Activated CD4-positive, alpha-beta memory T cell treated with anti-CD3 and anti-CD28 coated beads for 36 hours (primary cell): ENCODE results near the gene LSP1. TPM values are rescaled to one million over a fixed set of nuclear protein-coding genes. Genes with fewer than 3 reads are reported as not detected.

Source experiments
- CTCF ChIA-PET: fragments of 350-600 bp; sonication (Branson Sonifier 250); formaldehyde crosslinking; loops from one replicate; lab custom pipeline; 2021; ENCODE audit warnings: antibody characterized with exemption, inconsistent platforms; lab: Charles Lee
- POLR2A ChIA-PET: fragments of 350-600 bp; sonication (Branson Sonifier 250); formaldehyde crosslinking; loops from one replicate; lab custom pipeline; 2021; ENCODE audit warnings: antibody characterized with exemption; lab: Charles Lee
- DNase-seq: peaks from one replicate; pipeline ENCODE4 v3.0.0-alpha.2; 2020
- H3K27ac Mint-ChIP-seq: one replicate; pipeline ENCODE4 v1.8.0; 2021; ENCODE audit warnings: mixed read lengths
- H3K27me3 Mint-ChIP-seq: one replicate; pipeline ENCODE4 v1.8.0; 2021; ENCODE audit warnings: mixed read lengths
- H3K36me3 Mint-ChIP-seq: one replicate; pipeline ENCODE4 v1.8.0; 2021; ENCODE audit warnings: mixed read lengths
- H3K4me1 Mint-ChIP-seq: one replicate; pipeline ENCODE4 v1.8.0; 2021; ENCODE audit warnings: low read depth, mixed read lengths
- H3K4me3 Mint-ChIP-seq: one replicate; pipeline ENCODE4 v1.8.0; 2021; ENCODE audit warnings: mild to moderate bottlenecking, mixed read lengths
- H3K9me3 Mint-ChIP-seq: one replicate; pipeline ENCODE4 v1.8.0; 2021; ENCODE audit warnings: mixed read lengths
- intact Hi-C: fragments of 100-400 bp; cut with micrococcal nuclease; formaldehyde crosslinking; loops from one replicate; pipeline ENCODE4 v1.15.1; 2023
- total RNA-seq, 2 experiments: library from RNA; stranded (reverse); gene quantifications; one replicate each; pipeline ENCODE4 v1.2.3, GENCODE V29; 2021

The LSP1 gene
- total RNA-seq, 2 experiments from 2014 or later, result 179 to 181 TPM

DNA sequence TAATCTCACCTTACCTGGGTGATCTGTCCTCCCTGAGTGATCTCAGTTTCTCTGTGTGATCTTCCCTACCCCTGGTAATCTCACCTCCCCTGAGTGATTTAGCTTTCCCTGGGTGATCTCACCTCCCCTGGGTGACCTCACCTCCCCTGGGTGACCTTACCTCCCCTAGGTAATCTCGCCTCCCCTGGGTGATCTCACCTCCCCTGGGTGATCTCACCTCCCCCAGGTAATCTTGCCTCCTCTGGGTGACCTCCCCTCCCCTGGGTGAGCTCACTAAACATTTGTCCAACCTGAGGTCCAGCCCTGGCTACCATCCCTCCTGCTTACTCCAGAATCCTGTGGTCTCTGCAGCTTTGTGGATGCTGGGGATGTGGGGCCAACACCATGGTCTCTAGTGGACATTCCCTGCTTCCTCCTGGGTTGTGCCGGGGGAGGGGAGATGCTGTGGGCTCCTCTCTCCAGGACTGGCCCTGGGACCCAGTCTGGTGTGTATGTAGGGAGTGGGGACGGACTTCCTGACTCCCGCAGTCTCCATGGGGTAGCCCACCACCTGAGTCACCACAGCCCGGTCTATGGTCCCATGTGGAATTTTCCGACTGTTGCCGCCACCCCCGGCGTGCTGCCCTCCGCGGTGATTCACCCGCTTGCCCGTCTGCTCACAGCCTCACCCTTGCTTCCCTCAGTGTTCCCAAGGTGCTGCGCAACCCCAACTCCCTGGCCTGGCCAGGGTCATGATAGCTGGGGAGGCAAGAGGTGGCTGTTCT is 9.9 kb downstream of the LSP1 start:
- H3K36me3 Mint-ChIP-seq, result peaks cover 3% of the 10 kb centered on the region
- H3K9me3 Mint-ChIP-seq, result no peaks in the 10 kb centered on the region
- intact Hi-C loops, result no loop called here
- no peak overlapping the region for H3K4me3 Mint-ChIP-seq
- no peaks in the 10 kb centered on the region for H3K27me3 Mint-ChIP-seq
- peaks cover 20% of the 10 kb centered on the region for H3K4me1 Mint-ChIP-seq
- no peak overlapping the region for H3K27ac Mint-ChIP-seq
- DNase-seq, result no peak
- POLR2A ChIA-PET, result no interaction called here
- CTCF ChIA-PET, result no interaction called here

DNA sequence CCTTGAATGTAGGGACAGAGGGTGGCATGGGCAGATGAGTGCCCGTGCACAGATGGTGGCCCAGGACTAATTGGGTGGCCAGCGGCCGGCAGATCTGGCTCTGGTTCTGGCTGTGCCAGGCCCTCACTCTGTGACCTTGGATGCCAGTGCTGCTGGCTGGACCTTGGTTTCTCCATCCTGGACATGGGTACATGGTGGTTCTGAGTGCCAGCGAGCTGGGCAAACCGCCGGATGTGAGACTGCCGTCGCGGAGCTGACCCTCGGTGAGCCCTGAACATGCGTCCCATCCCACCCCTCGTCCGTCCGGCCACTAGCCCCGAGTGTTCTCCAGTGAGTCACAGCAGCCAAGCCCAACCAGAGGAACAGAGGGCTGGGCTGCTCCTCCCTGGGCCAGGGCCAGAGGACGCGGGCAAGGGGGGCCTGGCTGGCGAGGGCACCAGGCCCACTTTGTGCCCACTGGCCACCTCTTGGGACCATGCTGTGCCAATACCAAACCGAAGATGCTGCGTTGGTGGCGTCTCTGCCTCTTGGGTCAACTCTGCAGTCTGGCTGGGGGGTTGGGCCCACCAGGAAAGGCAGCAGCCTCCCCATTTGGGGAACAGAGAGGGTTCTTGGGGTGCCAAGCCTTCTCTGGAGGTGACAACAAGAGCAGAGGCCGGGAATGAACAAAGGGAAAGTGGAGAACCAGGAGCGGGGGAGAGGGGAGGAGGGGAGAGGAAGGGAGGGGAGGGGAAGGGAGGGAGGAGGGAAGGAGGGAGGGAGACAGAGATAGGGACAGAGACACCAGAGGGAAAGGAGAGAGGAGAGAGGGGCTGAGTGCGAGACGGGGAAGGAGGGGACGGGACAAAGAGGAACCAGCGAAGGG is 10.7 kb downstream of the LSP1 start:
- ChIA-PET POLR2A (no interaction called here), CTCF (no interaction called here)
- Mint-ChIP-seq H3K4me1 (peaks cover 22% of the 10 kb centered on the region), H3K27me3 (no peaks in the 10 kb centered on the region), H3K27ac (no peak overlapping the region), H3K9me3 (no peaks in the 10 kb centered on the region), H3K4me3 (no peak overlapping the region), H3K36me3 (peaks cover 3% of the 10 kb centered on the region)
- DNase-seq, result no peak
- intact Hi-C loops, result no loop called here

DNA sequence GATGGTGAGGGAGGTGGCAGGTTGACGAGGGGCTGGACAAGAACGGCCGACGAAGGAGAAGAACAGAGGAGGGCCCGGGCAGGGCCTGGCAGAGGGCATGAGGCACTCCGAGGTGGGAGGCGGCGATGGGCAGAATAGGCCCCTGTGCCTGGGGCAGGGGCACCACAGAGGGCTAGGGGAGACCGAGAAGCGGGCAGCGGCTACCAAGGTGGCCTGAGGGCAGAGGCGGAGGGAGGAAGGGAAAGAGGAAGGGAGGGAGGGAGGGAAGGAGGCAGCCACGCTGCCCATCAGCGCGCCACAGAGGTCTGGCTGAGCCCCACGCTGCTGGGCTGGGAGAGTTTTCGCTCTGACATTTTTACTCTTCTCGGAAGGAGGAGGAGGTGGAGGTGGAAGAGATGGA is 11.3 kb downstream of the LSP1 start:
- no peaks in the 10 kb centered on the region for H3K9me3 Mint-ChIP-seq
- ChIA-PET CTCF (no interaction called here), POLR2A (no interaction called here)
- intact Hi-C loops, result no loop called here
- no peak for DNase-seq
- H3K36me3 Mint-ChIP-seq, result peaks cover 3% of the 10 kb centered on the region
- no peaks in the 10 kb centered on the region for H3K27me3 Mint-ChIP-seq
- peaks cover 28% of the 10 kb centered on the region for H3K4me1 Mint-ChIP-seq
- H3K27ac Mint-ChIP-seq, result no peak overlapping the region
- no peak overlapping the region for H3K4me3 Mint-ChIP-seq

DNA sequence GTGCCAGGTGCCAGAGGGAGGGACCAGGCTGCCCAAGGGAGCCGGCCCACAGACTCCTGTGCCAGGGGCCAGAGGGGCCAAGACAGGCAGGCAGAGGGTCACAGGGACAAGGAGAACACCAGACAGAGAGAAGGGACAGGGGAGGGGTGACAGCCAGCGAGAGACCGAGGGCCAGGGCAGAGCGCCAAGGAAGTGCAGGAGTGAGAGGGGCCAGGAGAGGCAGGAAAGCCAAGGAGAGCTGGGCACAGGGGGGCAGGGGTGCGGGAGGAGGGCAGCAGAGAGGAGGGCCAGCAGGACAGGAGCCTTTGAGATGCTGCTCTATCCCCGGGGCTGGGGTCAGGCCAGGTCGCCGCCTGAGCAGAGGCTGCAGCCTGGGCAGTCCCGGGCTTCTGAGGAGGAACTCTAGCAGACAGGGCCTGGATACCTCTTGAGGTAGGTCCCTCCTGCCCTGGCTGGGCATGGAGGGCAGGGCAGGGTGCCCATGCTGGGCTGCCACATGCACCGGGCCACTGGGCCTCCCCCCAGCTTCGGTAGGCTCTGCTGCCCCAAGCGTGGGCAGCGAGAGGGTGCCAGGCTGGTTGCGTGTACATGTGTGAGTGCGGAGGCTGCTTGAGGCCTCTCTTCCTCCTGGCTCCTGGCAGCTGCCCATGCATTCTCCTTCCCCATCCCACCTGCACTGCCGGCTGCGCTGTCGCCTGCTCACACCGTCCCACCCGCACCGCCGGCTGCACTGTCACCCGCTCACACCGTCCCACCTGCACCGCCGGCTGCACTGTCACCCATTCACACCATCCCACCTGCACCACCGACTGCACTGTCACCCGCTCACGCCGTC is 12.2 kb downstream of the LSP1 start:
- POLR2A ChIA-PET, result no interaction called here
- H3K27ac Mint-ChIP-seq, result no peak overlapping the region

DNA sequence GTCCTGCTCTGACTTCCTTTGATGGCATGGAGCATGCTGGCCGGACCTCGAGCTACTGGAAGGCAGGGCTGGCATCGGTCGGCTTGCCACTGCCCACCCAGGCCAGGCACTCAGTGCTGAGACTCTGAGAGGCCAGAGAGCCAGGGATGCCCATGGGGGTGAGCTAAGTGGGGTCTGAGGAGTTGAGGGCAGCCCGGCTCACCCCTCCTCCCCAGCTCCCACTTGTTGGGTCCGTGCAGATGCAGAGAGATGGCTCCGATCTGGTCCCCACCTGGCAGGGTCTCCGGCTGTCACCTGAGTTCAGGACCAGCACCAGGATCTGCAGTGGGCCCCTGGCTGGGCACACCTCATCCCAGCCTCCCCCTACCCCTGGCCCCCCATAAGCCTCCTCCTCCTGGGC is 13.3 kb downstream of the LSP1 start:
- intact Hi-C loops, result no loop called here
- H3K9me3 Mint-ChIP-seq, result no peaks in the 10 kb centered on the region
- H3K4me3 Mint-ChIP-seq, result no peak overlapping the region
- peaks cover 48% of the 10 kb centered on the region for H3K4me1 Mint-ChIP-seq
- CTCF ChIA-PET, result interaction anchor here (0.8 to 1.4 kb wide), 2 partner anchors 16 to 33 kb away, joined by 3 to 4 read pairs; no protein-coding TSS in a partner anchor
- H3K27ac Mint-ChIP-seq, result no peak overlapping the region
- DNase-seq, result no peak
- POLR2A ChIA-PET, result no interaction called here
- H3K27me3 Mint-ChIP-seq, result no peaks in the 10 kb centered on the region
- peaks cover 3% of the 10 kb centered on the region for H3K36me3 Mint-ChIP-seq

More for the DNA sequence above, 12.2 kb downstream of the LSP1 start:
- no peak for DNase-seq
- peaks cover 36% of the 10 kb centered on the region for H3K4me1 Mint-ChIP-seq
- H3K9me3 Mint-ChIP-seq, result no peaks in the 10 kb centered on the region
- H3K36me3 Mint-ChIP-seq, result peaks cover 3% of the 10 kb centered on the region
- CTCF ChIA-PET, result no interaction called here
- H3K4me3 Mint-ChIP-seq, result no peak overlapping the region
- H3K27me3 Mint-ChIP-seq, result no peaks in the 10 kb centered on the region
- intact Hi-C loops, result no loop called here

DNA sequence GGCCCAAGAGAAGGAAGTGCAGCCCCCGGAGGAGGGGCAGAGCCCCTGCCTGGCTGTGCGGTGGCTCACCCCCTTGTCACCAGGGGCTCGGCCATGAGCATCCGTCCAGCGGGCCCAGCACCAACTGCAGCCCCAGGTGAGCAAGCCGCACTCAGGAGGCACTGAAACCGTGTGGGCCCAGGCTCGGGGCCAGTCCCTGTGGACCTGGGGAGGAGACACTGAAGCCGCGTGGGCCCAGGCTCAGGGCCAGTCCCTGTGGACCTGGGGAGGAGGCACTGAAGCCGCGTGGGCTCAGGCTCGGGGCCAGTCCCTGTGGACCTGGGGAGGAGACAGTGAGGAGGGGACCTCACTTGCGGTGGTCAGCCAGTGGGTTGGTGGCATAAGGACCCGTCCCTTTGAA is 13.9 kb downstream of the LSP1 start:
- Mint-ChIP-seq H3K27me3 (no peaks in the 10 kb centered on the region), H3K27ac (no peak overlapping the region), H3K9me3 (no peaks in the 10 kb centered on the region), H3K4me3 (no peak overlapping the region), H3K36me3 (peaks cover 3% of the 10 kb centered on the region), H3K4me1 (peaks cover 50% of the 10 kb centered on the region)
- ChIA-PET CTCF (interaction anchor here (0.8 to 1.4 kb wide), 2 partner anchors 16 to 34 kb away, joined by 3 to 4 read pairs; no protein-coding TSS in a partner anchor), POLR2A (no interaction called here)
- DNase-seq, result no peak
- intact Hi-C loops, result no loop called here

DNA sequence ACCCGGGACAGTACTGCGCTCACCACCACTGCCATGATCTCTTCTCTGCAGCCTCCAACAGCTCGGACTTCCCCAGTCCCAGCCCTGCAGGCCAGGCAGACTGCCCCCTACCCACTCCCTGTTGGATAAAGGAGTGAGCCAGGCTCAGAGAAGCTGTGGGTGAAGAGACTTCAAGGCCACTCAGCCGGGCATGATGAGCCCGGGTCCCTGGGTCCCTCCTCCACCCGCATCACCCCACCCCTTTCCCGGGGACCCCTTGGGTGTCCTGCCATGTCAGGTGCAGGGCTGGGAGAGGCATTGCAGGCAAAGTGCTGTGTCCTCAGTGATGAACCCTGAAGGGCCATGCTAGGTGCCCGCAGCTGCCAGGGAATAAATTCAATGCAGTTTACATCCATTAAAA is 14.5 kb downstream of the LSP1 start:
- intact Hi-C loops, result no loop called here
- Mint-ChIP-seq H3K9me3 (no peaks in the 10 kb centered on the region), H3K27me3 (no peaks in the 10 kb centered on the region), H3K4me3 (no peak overlapping the region), H3K36me3 (peaks cover 3% of the 10 kb centered on the region), H3K4me1 (peaks cover 53% of the 10 kb centered on the region), H3K27ac (no peak overlapping the region)
- ChIA-PET CTCF (no interaction called here), POLR2A (no interaction called here)
- no peak for DNase-seq

DNA sequence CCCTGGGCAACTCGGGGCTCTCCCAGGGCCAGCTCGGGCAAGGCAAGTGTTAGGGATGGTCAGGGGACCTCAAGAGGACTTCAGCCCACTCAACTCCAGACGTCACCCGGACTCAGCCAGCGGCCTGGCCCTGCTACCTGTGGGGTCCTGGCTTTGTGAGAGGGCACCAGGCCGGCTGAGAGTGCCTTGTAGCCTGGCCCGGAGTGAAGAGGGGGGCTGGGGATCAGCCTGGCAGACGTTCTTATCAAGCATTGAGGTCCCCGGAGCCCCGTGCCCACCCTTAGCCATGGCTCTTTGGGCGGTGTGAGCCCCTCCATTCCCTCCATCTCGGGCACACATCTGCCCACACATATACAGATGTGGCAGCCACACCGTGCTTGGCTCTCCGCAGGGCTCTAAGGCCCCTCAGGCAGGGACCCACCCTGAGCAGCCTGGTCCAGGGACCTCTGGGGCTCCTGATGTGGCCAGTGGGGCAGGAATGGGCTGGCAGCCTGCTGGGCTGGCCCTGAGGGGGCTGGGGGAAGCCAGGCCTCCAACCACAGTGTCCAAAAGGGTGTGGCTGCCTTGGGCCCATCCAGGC is 15.3 kb downstream of the LSP1 start:
- Mint-ChIP-seq H3K36me3 (peaks cover 3% of the 10 kb centered on the region), H3K4me3 (no peak overlapping the region), H3K27ac (no peak overlapping the region), H3K9me3 (no peaks in the 10 kb centered on the region), H3K4me1 (peaks cover 56% of the 10 kb centered on the region), H3K27me3 (no peaks in the 10 kb centered on the region)
- DNase-seq, result no peak
- intact Hi-C loops, result no loop called here
- POLR2A ChIA-PET, result interaction anchor here (2.8 kb wide), 1 partner anchor 13 kb away, joined by 13 read pairs; no protein-coding TSS in a partner anchor
- CTCF ChIA-PET, result no interaction called here

DNA sequence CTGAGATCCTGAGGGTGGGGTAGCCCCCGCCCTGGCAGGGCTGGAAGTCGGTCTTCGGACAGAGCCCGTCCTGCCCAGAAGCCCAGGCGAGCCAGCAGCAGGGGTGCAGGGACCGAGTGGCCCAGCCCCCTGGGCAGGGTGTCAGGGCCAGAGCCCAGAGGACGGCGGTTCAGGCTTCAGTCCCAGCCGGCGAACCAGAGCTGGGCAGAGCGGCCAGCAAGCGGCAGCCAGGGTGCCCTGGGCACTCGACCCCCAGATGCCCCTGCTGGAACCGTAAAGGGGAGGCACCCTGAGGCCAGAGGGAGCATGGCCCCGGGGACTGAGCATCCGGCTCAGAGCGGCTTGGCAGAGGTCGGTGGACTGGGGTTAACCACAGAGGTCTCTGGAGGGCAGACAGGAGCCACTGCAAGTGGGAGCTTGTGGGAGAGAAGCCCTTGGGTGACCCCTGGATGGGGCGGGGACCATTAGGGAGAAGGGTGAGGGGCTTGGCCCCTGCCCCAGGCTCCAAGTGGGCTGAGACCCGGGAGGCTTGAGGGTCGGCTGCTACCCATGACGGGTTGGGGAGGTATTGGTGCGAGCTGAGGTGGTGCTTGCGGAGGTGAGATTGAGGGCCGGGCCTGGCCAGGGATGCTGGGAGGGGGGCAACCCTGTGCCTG is 15.9 kb downstream of the LSP1 start:
- Mint-ChIP-seq H3K4me3 (peak overlapping the region; percentile 23), H3K27me3 (no peaks in the 10 kb centered on the region), H3K9me3 (no peaks in the 10 kb centered on the region), H3K4me1 (peaks cover 56% of the 10 kb centered on the region), H3K27ac (peak overlapping the region; percentile 38), H3K36me3 (peaks cover 3% of the 10 kb centered on the region)
- intact Hi-C loops, result no loop called here
- ChIA-PET CTCF (interaction anchor here (0.6 to 3.1 kb wide), 4 partner anchors 9 to 132 kb away, joined by 3 to 18 read pairs (median 4); no protein-coding TSS in a partner anchor), POLR2A (interaction anchor here (0.6 to 2.8 kb wide), 2 partner anchors 12 to 14 kb away, joined by 3 to 13 read pairs; no protein-coding TSS in a partner anchor)
- no peak for DNase-seq

DNA sequence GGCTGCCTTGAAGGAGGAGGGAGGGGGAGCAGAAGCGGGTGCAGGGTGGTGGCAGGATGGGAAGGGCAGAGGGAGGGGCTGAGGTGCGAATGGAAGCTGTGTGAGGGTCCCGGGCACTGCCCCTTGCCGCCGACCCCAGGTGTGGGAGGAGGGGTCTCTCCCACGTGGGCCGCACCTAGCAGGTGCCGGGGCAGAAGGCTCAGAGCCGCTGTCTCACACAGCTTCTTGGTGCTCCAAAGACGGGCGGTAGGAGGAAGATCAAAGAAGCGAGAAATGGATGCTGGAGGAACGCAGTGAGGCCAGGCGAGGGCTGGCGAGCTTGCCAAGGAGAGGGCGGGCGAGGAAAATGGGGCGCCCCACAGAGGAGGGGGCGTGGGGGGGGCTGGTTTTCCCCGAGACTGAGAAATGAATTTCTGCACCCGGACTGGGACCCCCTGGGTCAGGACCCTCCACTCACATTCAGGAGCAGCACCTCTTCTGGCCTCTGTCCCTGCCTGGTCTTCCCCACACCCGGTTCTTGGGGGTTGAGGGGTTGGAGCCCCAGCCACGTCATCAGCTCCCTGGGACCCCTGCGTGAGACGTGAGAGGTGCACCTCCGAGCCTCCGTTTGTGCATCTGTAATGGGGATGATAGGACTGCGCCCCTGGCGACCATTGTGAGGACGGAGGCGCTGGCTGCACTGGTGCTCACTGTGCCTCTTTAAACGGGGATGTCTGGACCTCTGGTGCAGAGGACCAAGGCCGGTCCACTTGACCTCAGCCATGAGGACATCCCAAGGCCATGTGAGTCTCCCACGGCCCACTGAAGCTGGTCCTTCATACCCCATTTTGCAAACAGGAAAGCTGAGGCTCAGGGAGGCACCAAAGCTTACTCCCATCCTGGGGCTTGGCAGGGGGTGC is 16.8 kb downstream of the LSP1 start:
- ChIA-PET POLR2A (interaction anchor here (0.6 to 2.8 kb wide), 2 partner anchors 13 to 15 kb away, joined by 3 to 13 read pairs; no protein-coding TSS in a partner anchor), CTCF (interaction anchor here (0.6 to 3.1 kb wide), 5 partner anchors 13 to 176 kb away, joined by 3 to 18 read pairs (median 5); no protein-coding TSS in a partner anchor)
- no peak overlapping the region for H3K27ac Mint-ChIP-seq
- no peak for DNase-seq
- peaks cover 3% of the 10 kb centered on the region for H3K36me3 Mint-ChIP-seq
- H3K4me3 Mint-ChIP-seq, result peak overlapping the region; percentile 23
- intact Hi-C loops, result no loop called here
- H3K4me1 Mint-ChIP-seq, result peaks cover 54% of the 10 kb centered on the region
- H3K9me3 Mint-ChIP-seq, result no peaks in the 10 kb centered on the region
- no peaks in the 10 kb centered on the region for H3K27me3 Mint-ChIP-seq
